Endothelial cell of umbilical vein (primary cell): Measurements from ENCODE around the gene CACNA1A. TPM values are rescaled to one million over a fixed set of nuclear protein-coding genes. Genes with fewer than 3 reads are reported as not detected.

Source experiments
- BruUV-seq: library from RNA; stranded (reverse); fragments of 400-500 nt; replicated peaks from 2 replicates; lab custom pipeline; 2021; lab: Mats Ljungman, UMichigan
- CTCF ChIA-PET: fragments of 300-600, 350-600 bp; sonication (Branson Sonifier 250); formaldehyde crosslinking; loops from one replicate; lab custom pipeline; 2021; ENCODE audit warnings: antibody characterized with exemption, inconsistent platforms; lab: Charles Lee
- POLR2A ChIA-PET: fragments of 300-600, 350-600 bp; sonication (Branson Sonifier 250); formaldehyde crosslinking; loops from one replicate; lab custom pipeline; 2021; ENCODE audit warnings: antibody characterized with exemption, inconsistent platforms; lab: Charles Lee
- DNase-seq: peaks from one replicate; pipeline ENCODE4 v3.0.0-alpha.2; 2011; ENCODE audit warnings: low read depth, low spot score
- FAIRE-seq: peaks from 2 replicates; lab custom pipeline; 2011; peaks lifted over from hg19 to GRCh38; lab: Jason Lieb, UNC
- H2AFZ ChIP-seq: 2 replicates; pipeline ENCODE4 v1.6.0; 2012; ENCODE audit warnings: low read depth, low read length, control low read depth, inconsistent platforms
- H3K27ac ChIP-seq: 2 replicates; pipeline ENCODE4 v1.5.1; 2011; ENCODE audit warnings: low read depth, mild to moderate bottlenecking, control low read depth, low read length, moderate library complexity; ENCODE audit not compliant: insufficient read depth
- H3K27me3 ChIP-seq, 2 experiments: 2 replicates each; pipeline versions ENCODE4 v1.6.0 to v1.6.1; 2011; ENCODE audit warnings: low read length in 2 of 2, mixed read lengths in 1 of 2; ENCODE audit not compliant: control insufficient read depth in 2 of 2, insufficient read depth in 2 of 2
- H3K36me3 ChIP-seq, 2 experiments: 2 replicates in 1 of 2; 3 replicates in 1 of 2; pipeline ENCODE4 v1.5.1; 2011; ENCODE audit warnings: low read length in 2 of 2, mild to moderate bottlenecking in 1 of 2, moderate library complexity in 1 of 2; ENCODE audit not compliant: control insufficient read depth in 2 of 2, insufficient read depth in 2 of 2; ENCODE audit errors: extremely low read depth in 1 of 2
- H3K4me1 ChIP-seq: 3 replicates; pipeline ENCODE4 v1.5.1; 2011; ENCODE audit warnings: mild to moderate bottlenecking, low read length; ENCODE audit not compliant: control insufficient read depth, insufficient read depth; ENCODE audit errors: extremely low read depth
- H3K4me2 ChIP-seq: 2 replicates; pipeline ENCODE4 v1.6.1; 2011; ENCODE audit warnings: low read length, control low read depth, mixed read lengths; ENCODE audit not compliant: insufficient read depth
- H3K4me3 ChIP-seq, 3 experiments: fragments of 200-600 bp in 1 of 3; sonication (generic), shearing (Covaris generic) in 1 of 3; replicated peaks in 1 of 3; 2 replicates each; pipeline ENCODE4 v1.5.1; 2011 to 2016; ENCODE audit warnings: control low read depth in 3 of 3, low read length in 3 of 3, mild to moderate bottlenecking in 2 of 3, inconsistent platforms in 1 of 3, low read depth in 1 of 3, moderate library complexity in 1 of 3; ENCODE audit not compliant: insufficient read depth in 1 of 3
- H3K79me2 ChIP-seq: 2 replicates; pipeline ENCODE4 v1.6.0; 2012; ENCODE audit warnings: low read length, inconsistent platforms; ENCODE audit not compliant: control insufficient read depth, insufficient read depth
- H3K9ac ChIP-seq: replicated peaks from 2 replicates; pipeline ENCODE3; 2011; ENCODE audit warnings: low read length, control low read depth; ENCODE audit not compliant: insufficient read depth; ENCODE audit errors: extremely low read depth
- H3K9me1 ChIP-seq: replicated peaks from 3 replicates; pipeline ENCODE4 v1.6.0; 2011; ENCODE audit warnings: mild to moderate bottlenecking, low read length; ENCODE audit not compliant: control insufficient read depth, insufficient read depth; ENCODE audit errors: extremely low read depth
- H3K9me3 ChIP-seq: replicated peaks from 2 replicates; pipeline ENCODE4 v1.5.1; 2012; ENCODE audit warnings: low read length, inconsistent platforms; ENCODE audit not compliant: control insufficient read depth, insufficient read depth
- H4K20me1 ChIP-seq: replicated peaks from 2 replicates; pipeline ENCODE3; 2011; ENCODE audit warnings: mild to moderate bottlenecking, low read length; ENCODE audit not compliant: control insufficient read depth, insufficient read depth; ENCODE audit errors: extremely low read depth
- GATA2 ChIP-seq: IDR thresholded peaks from 2 replicates; pipeline ENCODE4 v1.7.0; 2011; ENCODE audit warnings: low read depth, mild to moderate bottlenecking, moderate library complexity, mixed read lengths, low read length; ENCODE audit not compliant: insufficient read length, insufficient read depth
- MYC ChIP-seq: IDR thresholded peaks from one replicate; pipeline ENCODE4 v1.6.1; 2011; ENCODE audit warnings: mild to moderate bottlenecking, low read depth, low read length
- POLR2A ChIP-seq: IDR thresholded peaks from 2 replicates; pipeline ENCODE4 v1.6.1; 2012; ENCODE audit warnings: low read depth, mild to moderate bottlenecking, control low read depth, low read length
- dilution Hi-C: fragments of 300-500 bp; cut with MboI; formaldehyde crosslinking; loops from one replicate; pipeline ENCODE4 v1.15.0; 2019; ENCODE audit warnings: low sequenced_read_pairs; ENCODE audit not compliant: extremely low pct_ligation_motif_present
- intact Hi-C: fragments of 100-400 bp; cut with micrococcal nuclease; formaldehyde crosslinking; loops from one replicate; pipeline ENCODE4 v1.10.0; 2022
- polyA plus RNA-seq, 4 experiments: library from polyadenylated mRNA; depleted of rRNA in 3 of 4; stranded (reverse) in 3 of 4; unstranded in 1 of 4; fragments of >200 nt; gene quantifications; 2 replicates each; pipeline versions ENCODE4 v1.2.1 to v1.2.3, GENCODE V29; 2011 to 2012; ENCODE audit warnings: missing spikeins in 1 of 4
- total RNA-seq: library from RNA; stranded (reverse); gene quantifications from 2 replicates; pipeline ENCODE4 v1.2.3, GENCODE V29; 2021
- TF ChIP-seq, protein P1 (sequence below): IDR thresholded peaks from 2 replicates; pipeline ENCODE4 v1.6.1; 2011; ENCODE audit not compliant: insufficient read depth, insufficient read length

CACNA1A gene
- total and polyA plus RNA-seq, 2 donors (not counting 3 experiments of a cell fraction or from before 2014, with no cell fraction given), result 0.17 to 0.38 TPM

- H3K79me2 ChIP-seq, result no peaks in the 10 kb centered on the region
- H3K9ac ChIP-seq, result no peak overlapping the region
- no peaks in the 10 kb centered on the region for H3K9me3 ChIP-seq
- ChIA-PET CTCF (no interaction called here), POLR2A (no interaction called here)
- DNase-seq (no peak), FAIRE-seq (no peak)
- dilution Hi-C loops (no loop called here), intact Hi-C loops (no loop called here)
- no peaks in the 10 kb centered on the region for H3K4me1 ChIP-seq
- H3K27ac ChIP-seq, result no peak overlapping the region
- no peaks in the 10 kb centered on the region for H4K20me1 ChIP-seq
- no peaks in the 10 kb centered on the region for H3K36me3 ChIP-seq
- no TSS peak for BruUV-seq
- TF ChIP-seq POLR2A (no peak), MYC (no peak), GATA2 (no peak)
- TF ChIP-seq, protein P1, sequence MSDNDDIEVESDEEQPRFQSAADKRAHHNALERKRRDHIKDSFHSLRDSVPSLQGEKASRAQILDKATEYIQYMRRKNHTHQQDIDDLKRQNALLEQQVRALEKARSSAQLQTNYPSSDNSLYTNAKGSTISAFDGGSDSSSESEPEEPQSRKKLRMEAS, result no peak
- H3K4me2 ChIP-seq, result no peak overlapping the region
- no peak overlapping the region for H3K4me3 ChIP-seq
- no peaks in the 10 kb centered on the region for H3K27me3 ChIP-seq
- H3K9me1 ChIP-seq, result no peaks in the 10 kb centered on the region
- no peak overlapping the region for H2AFZ ChIP-seq
Observed at GRCh38 chr19:13475044-13475443, 31.2 kb downstream of the CACNA1A start.

DNA sequence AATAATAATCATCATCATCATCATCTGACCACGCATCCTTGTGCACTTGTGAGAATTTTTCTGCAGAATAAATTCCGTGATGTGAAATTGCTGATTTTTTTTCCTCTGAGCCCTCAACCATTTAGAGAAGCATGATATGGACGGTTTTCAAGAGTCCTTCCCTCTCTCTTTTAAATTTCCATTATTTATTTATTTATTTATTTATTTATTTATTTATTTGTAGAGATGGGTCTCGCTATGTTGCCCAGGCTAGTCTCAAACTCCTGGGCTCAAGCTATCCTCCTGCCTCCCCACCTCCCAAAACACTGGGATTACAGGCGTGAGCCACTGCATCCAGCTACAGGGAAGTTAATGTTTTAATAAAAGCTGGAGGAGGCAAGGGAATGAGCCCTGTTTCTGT, 39.6 kb downstream of the CACNA1A start:
- TF ChIP-seq, protein P1, result no peak
- TF ChIP-seq MYC, result no peak
- no peak overlapping the region for H3K4me2 ChIP-seq
- H3K9me1 ChIP-seq, result no peaks in the 10 kb centered on the region
- H3K4me1 ChIP-seq, result no peaks in the 10 kb centered on the region
- no peak overlapping the region for H3K4me3 ChIP-seq
- H3K9me3 ChIP-seq, result no peaks in the 10 kb centered on the region
- no peak overlapping the region for H2AFZ ChIP-seq
- H3K79me2 ChIP-seq, result no peaks in the 10 kb centered on the region
- no peaks in the 10 kb centered on the region for H4K20me1 ChIP-seq
- dilution Hi-C loops (no loop called here), intact Hi-C loops (no loop called here)
- DNase-seq (no peak), FAIRE-seq (no peak)
- no peaks in the 10 kb centered on the region for H3K27me3 ChIP-seq
- H3K9ac ChIP-seq, result no peak overlapping the region
- ChIA-PET POLR2A (no interaction called here), CTCF (interaction anchor here (0.7 kb wide), 1 partner anchor 210 kb away, joined by 3 read pairs; no protein-coding TSS in a partner anchor)
- H3K36me3 ChIP-seq, result no peaks in the 10 kb centered on the region
- no TSS peak for BruUV-seq
- H3K27ac ChIP-seq, result no peak overlapping the region
